ENCODE results near the gene TNFRSF1A. TPM values are rescaled to one million over a fixed set of nuclear protein-coding genes. Genes with fewer than 3 reads are reported as not detected.

TNFRSF1A gene
- total RNA-seq, 4 donors from 2014 or later, result 229 to 317 (median 258) TPM

DNA sequence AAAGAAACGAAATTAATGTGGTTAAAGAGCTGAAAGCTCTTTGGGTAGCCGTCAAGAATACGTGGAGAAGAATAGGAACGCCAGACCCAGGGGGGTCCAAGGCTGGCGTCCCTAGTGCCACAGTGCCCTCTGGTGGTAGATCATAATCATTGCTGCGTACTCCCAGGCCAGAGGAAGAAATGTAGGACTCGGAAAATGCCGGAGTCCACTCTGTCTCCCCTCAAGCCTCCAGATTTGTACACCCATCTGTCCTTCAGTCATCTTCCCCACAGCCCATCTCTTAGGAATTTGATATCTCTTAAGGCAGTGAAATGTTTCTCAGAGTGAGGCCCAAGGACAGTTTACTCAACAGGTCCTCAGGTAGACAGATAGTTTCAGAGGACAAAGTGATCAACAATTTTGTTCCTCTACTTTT lies 56.8 kb downstream of the TNFRSF1A start:
- 0 to 1% methylated on average over 8 of the region's 8 CpGs for whole genome bisulfite sequencing, 2 donors (ENCODE audit: low coverage in 1 of 2)
- peak; percentile 71 for DNase-seq
- intact Hi-C loops (cut with DNase I; ENCODE audit: low total_unique reads), result loop anchor here (2.0 to 10.0 kb wide), 3 partner anchors 90 to 300 kb away; no protein-coding TSS in a partner anchor
- in situ Hi-C loops (cut with MboI; ENCODE audit: low pct_ligation_motif_present in 1 of 4, low pct_unique_long_range_greater_than_20kb in 1 of 4, low sequenced_read_pairs in 3 of 4), result loop anchor here (5.0 to 10.0 kb wide), 6 partner anchors 90 to 300 kb away; no protein-coding TSS in a partner anchor
- TF ChIP-seq POLR2AphosphoS5 (IDR thresholded peaks at IDR 0.05), result no peak
- TF ChIP-seq, protein P1, sequence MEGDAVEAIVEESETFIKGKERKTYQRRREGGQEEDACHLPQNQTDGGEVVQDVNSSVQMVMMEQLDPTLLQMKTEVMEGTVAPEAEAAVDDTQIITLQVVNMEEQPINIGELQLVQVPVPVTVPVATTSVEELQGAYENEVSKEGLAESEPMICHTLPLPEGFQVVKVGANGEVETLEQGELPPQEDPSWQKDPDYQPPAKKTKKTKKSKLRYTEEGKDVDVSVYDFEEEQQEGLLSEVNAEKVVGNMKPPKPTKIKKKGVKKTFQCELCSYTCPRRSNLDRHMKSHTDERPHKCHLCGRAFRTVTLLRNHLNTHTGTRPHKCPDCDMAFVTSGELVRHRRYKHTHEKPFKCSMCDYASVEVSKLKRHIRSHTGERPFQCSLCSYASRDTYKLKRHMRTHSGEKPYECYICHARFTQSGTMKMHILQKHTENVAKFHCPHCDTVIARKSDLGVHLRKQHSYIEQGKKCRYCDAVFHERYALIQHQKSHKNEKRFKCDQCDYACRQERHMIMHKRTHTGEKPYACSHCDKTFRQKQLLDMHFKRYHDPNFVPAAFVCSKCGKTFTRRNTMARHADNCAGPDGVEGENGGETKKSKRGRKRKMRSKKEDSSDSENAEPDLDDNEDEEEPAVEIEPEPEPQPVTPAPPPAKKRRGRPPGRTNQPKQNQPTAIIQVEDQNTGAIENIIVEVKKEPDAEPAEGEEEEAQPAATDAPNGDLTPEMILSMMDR (IDR thresholded peaks at IDR 0.05), result peak; percentile 91 to 96 (median 92)
- Histone ChIP-seq H3K27ac (no peak overlapping the region), H3K9me3 (no peaks in the 10 kb centered on the region), H3K27me3 (no peaks in the 10 kb centered on the region), H3K36me3 (no peaks in the 10 kb centered on the region), H3K4me3 (no peak overlapping the region), H3K4me1 (peaks cover 5 to 22% (median 6%) of the 10 kb centered on the region in 4 donors)

GRCh38 chr12:6284273-6284672 lies 57.6 kb downstream of the TNFRSF1A start:
- Histone ChIP-seq H3K27ac (no peak overlapping the region), H3K36me3 (no peaks in the 10 kb centered on the region), H3K27me3 (no peaks in the 10 kb centered on the region), H3K4me1 (peaks cover 13 to 30% (median 13%) of the 10 kb centered on the region in 4 donors), H3K4me3 (no peak overlapping the region), H3K9me3 (no peaks in the 10 kb centered on the region)
- no peak for DNase-seq
- TF ChIP-seq POLR2AphosphoS5 (IDR thresholded peaks at IDR 0.05) (no peak), EP300 (IDR thresholded peaks at IDR 0.05; ENCODE audit: low read depth) (no peak), POLR2A (IDR thresholded peaks at IDR 0.05) (no peak)
- TF ChIP-seq, protein P1 (IDR thresholded peaks at IDR 0.05), result no peak
- intact Hi-C loops (cut with DNase I; ENCODE audit: low total_unique reads) (loop anchor here (2.0 to 10.0 kb wide), 3 partner anchors 89 to 299 kb away; no protein-coding TSS in a partner anchor), in situ Hi-C loops (cut with MboI; ENCODE audit: low pct_ligation_motif_present in 1 of 4, low pct_unique_long_range_greater_than_20kb in 1 of 4, low sequenced_read_pairs in 3 of 4) (loop anchor here (5.0 to 10.0 kb wide), 6 partner anchors 89 to 299 kb away; no protein-coding TSS in a partner anchor)
- 90% methylated on average over 7 to 12 of the region's 12 CpGs for WGBS, 2 donors (ENCODE audit: low coverage in 1 of 2)

DNA sequence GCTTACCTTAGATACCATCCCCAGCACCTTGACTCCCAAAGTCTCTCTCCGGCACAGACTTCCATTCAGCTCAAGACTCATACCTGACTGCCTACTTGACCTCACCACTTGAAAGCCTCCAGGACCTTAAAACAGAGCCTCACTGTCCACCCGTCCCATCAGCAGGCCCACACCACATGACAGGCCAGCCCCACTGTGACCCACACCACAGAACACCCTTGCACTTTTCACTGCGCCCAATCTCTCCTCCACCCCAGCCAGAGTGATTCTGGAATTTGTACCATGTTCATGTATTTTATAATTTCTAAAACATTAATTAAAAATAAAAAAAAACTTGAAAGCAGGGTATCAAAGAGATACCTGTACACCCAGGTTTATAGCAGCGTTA lies 59.4 kb downstream of the TNFRSF1A start:
- H3K36me3 ChIP-seq, result no peaks in the 10 kb centered on the region

GRCh38 chr12:6281081-6281809 lies 60.6 kb downstream of the TNFRSF1A start:
- DNase-seq, result no peak

More for the DNA sequence above, 59.4 kb downstream of the TNFRSF1A start:
- intact Hi-C loops (cut with DNase I; ENCODE audit: low total_unique reads), result loop anchor here (10.0 kb wide), 1 partner anchor 298 kb away; no protein-coding TSS in a partner anchor
- Histone ChIP-seq H3K27me3 (no peaks in the 10 kb centered on the region), H3K9me3 (no peaks in the 10 kb centered on the region), H3K4me1 (peaks cover 26 to 44% (median 28%) of the 10 kb centered on the region in 4 donors), H3K4me3 (no peak overlapping the region), H3K27ac (no peak overlapping the region)
- no peak for TF ChIP-seq EP300 (IDR thresholded peaks at IDR 0.05; ENCODE audit: low read depth)
- TF ChIP-seq, protein P1 (IDR thresholded peaks at IDR 0.05), result no peak
- TF ChIP-seq POLR2A (IDR thresholded peaks at IDR 0.05), result no peak
- no peak for TF ChIP-seq POLR2AphosphoS5 (IDR thresholded peaks at IDR 0.05)
- in situ Hi-C loops (cut with MboI; ENCODE audit: low pct_ligation_motif_present in 1 of 4, low pct_unique_long_range_greater_than_20kb in 1 of 4, low sequenced_read_pairs in 3 of 4), result loop anchor here (5.0 to 10.0 kb wide), 6 partner anchors 88 to 298 kb away; no protein-coding TSS in a partner anchor
- DNase-seq, result no peak
- 95 to 97% methylated on average over 3 to 4 of the region's 4 CpGs for WGBS, 2 donors (ENCODE audit: low coverage in 1 of 2)

More at GRCh38 chr12:6281081-6281809, 60.6 kb downstream of the TNFRSF1A start:
- in situ Hi-C loops (cut with MboI; ENCODE audit: low pct_ligation_motif_present in 1 of 4, low pct_unique_long_range_greater_than_20kb in 1 of 4, low sequenced_read_pairs in 3 of 4), result loop anchor here (5.0 to 10.0 kb wide), 6 partner anchors 86 to 296 kb away; no protein-coding TSS in a partner anchor
- no peaks in the 10 kb centered on the region for H3K27me3 ChIP-seq
- H3K4me1 ChIP-seq, result peaks cover 29 to 49% (median 31%) of the 10 kb centered on the region in 4 donors
- H3K9me3 ChIP-seq, result no peaks in the 10 kb centered on the region
- intact Hi-C loops (cut with DNase I; ENCODE audit: low total_unique reads), result loop anchor here (10.0 kb wide), 1 partner anchor 296 kb away; no protein-coding TSS in a partner anchor
- H3K4me3 ChIP-seq, result no peak overlapping the region
- H3K36me3 ChIP-seq, result no peaks in the 10 kb centered on the region
- WGBS, 2 donors (ENCODE audit: low coverage in 1 of 2), result 84 to 91% methylated on average over 5 to 13 of the region's 13 CpGs
- TF ChIP-seq POLR2AphosphoS5 (IDR thresholded peaks at IDR 0.05) (no peak), EP300 (IDR thresholded peaks at IDR 0.05; ENCODE audit: low read depth) (no peak), POLR2A (IDR thresholded peaks at IDR 0.05) (no peak)
- TF ChIP-seq, protein P1 (IDR thresholded peaks at IDR 0.05), result no peak
- no peak overlapping the region for H3K27ac ChIP-seq

Data from transverse colon (tissue), 4 donors.